ACC112 (cell line): Measurements from ENCODE around the gene MUS81.
A peak's percentile ranks its signal among the peaks of the same experiment; 100 is the strongest.

ENCODE experiments used
- H2AFZ ChIP-seq: fragments of 200-600 bp; sonication (generic); one replicate; pipeline ENCODE4 v1.6.0; 2017; ENCODE audit warnings: antibody characterized with exemption, low read length; ENCODE audit not compliant: unreplicated experiment
- H3K27ac ChIP-seq: fragments of 200-600 bp; sonication (generic); 2 replicates; pipeline ENCODE4 v1.5.1; 2014; ENCODE audit warnings: low read depth, mild to moderate bottlenecking, antibody characterized with exemption, low read length, moderate library complexity
- H3K27me3 ChIP-seq: fragments of 200-600 bp; sonication (generic); 2 replicates; pipeline ENCODE4 v1.6.1; 2014; ENCODE audit warnings: mild to moderate bottlenecking, antibody characterized with exemption, low read length, moderate library complexity, mixed read lengths; ENCODE audit not compliant: insufficient read depth
- H3K36me3 ChIP-seq: fragments of 200-600 bp; sonication (generic); 2 replicates; pipeline ENCODE4 v1.6.1; 2016; ENCODE audit warnings: mild to moderate bottlenecking, antibody characterized with exemption, low read length, moderate library complexity, mixed read lengths; ENCODE audit not compliant: insufficient read depth
- H3K4me1 ChIP-seq: fragments of 200-600 bp; sonication (generic); one replicate; pipeline ENCODE4 v1.6.1; 2016; ENCODE audit warnings: low read length, mixed read lengths; ENCODE audit not compliant: insufficient read depth, unreplicated experiment, control insufficient read depth
- H3K4me3 ChIP-seq: fragments of 200-600 bp; sonication (generic); 2 replicates; pipeline ENCODE4 v1.5.1; 2014; ENCODE audit warnings: mild to moderate bottlenecking, low read depth, low read length
- H3K79me2 ChIP-seq: fragments of 200-600 bp; sonication (generic); one replicate; pipeline ENCODE4 v1.6.0; 2016; ENCODE audit warnings: low read length; ENCODE audit not compliant: control insufficient read depth, unreplicated experiment, insufficient read depth

The MUS81 gene

DNA sequence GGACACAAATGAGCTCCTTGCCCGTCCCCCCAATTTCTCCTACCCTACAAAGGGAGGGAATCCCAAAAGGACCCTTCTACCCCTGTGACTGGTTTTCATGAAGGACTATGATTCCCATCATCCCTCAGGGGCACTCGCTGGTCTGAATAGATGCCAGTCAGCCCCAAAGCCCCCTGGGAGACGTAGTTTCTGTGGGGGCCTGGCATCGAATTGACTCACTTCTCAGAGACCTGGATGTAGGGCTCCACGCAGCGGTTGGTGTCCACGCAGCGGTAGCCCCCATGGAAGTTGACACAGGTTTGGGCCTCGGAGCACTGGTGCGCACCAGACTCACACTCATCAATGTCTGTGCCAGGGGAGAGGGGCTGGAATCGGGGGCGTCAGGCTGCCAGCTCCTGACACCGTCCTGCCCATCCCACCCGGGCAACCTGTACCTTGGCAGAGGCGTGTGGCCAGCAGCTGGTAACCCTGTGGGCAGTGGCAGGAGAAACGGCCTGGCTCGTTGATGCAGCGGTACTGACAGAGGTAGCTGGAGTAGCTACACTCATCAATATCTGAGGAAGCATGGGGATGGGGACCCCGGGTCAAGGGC is 7.9 kb downstream of the MUS81 start:
- H3K4me3 ChIP-seq: no peak overlapping the region
- H3K36me3 ChIP-seq: peaks cover 26% of the 10 kb centered on the region; the same call in 1 of the 2 replicates
- peaks cover 25% of the 10 kb centered on the region for H3K4me1 ChIP-seq
- H3K27ac ChIP-seq: no peak overlapping the region
- H3K79me2 ChIP-seq: peaks cover 20% of the 10 kb centered on the region
- H2AFZ ChIP-seq: no peak overlapping the region
- no peaks in the 10 kb centered on the region for H3K27me3 ChIP-seq

DNA sequence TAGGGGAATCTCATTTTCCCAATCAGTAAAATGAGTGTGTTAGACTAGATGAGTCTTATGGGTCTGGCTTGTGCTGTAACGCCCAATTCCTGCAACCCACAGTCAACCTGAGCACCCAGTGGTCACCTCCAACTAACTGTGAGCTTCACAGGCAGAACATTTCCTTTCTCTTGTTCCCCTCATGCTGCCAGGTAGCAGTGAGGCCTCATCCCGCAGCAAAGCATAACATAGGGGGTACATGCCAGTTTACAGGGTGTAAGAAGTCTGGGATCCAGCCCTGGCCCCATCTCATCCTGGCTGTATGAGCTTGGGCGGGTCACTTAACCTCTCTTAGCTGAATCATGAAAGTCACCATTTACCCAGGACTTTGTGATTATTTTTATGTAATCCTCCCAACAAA is 8.7 kb downstream of the MUS81 start:
- H3K4me3 ChIP-seq: no peak overlapping the region
- H2AFZ ChIP-seq: no peak overlapping the region
- no peaks in the 10 kb centered on the region for H3K27me3 ChIP-seq
- H3K4me1 ChIP-seq: peaks cover 27% of the 10 kb centered on the region
- no peak overlapping the region for H3K27ac ChIP-seq
- H3K36me3 ChIP-seq: peaks cover 26% of the 10 kb centered on the region; the same call in 1 of the 2 replicates
- peaks cover 17% of the 10 kb centered on the region for H3K79me2 ChIP-seq

DNA sequence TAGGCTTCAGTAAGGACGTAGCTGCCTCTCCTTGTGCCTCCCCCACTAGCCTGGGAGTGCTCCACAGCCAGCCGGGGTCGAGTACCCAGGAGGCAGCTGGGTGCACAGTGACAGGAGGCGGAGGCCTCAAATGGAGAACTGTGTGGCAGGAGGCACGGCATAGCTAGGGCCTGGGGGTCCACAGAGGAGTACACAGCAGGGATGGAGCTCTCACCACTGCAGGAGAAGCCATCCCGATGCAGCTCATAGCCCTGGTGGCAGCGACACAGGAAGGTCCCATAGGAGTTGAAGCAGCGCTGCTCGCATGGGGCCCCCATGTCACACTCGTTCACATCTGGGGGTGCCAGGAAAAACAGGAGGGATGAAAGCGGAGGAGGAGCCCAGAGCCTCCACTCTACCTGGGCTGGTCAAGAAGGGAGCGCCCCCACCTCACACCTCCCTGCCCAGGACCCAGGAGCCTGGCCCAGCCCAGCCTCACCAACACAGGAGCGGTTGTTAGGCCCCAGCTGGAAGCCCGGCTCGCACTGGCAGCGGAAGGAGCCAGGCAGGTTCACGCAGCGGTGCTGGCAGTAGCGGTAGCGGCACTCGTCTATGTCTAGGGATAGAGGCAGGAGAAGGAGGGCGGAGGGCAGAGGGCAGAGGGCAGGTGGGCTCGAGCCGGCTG is 9.5 kb downstream of the MUS81 start:
- H3K36me3 ChIP-seq: peaks cover 20% of the 10 kb centered on the region; the same call in 1 of the 2 replicates
- H3K27ac ChIP-seq: no peak overlapping the region
- peaks cover 27% of the 10 kb centered on the region for H3K4me1 ChIP-seq
- no peaks in the 10 kb centered on the region for H3K27me3 ChIP-seq
- H3K79me2 ChIP-seq: peaks cover 17% of the 10 kb centered on the region
- H2AFZ ChIP-seq: no peak overlapping the region
- no peak overlapping the region; the same call in 1 of the 2 replicates for H3K4me3 ChIP-seq

GRCh38 chr11:65870307-65870658 is 10.1 kb downstream of the MUS81 start:
- Histone ChIP-seq H2AFZ (no peak overlapping the region), H3K4me3 (peak overlapping the region; percentile 73), H3K27me3 (no peaks in the 10 kb centered on the region), H3K79me2 (peaks cover 17% of the 10 kb centered on the region), H3K4me1 (peaks cover 27% of the 10 kb centered on the region), H3K36me3 (peaks cover 20% of the 10 kb centered on the region; the same call in 1 of the 2 replicates), H3K27ac (no peak overlapping the region)

GRCh38 chr11:65870706-65871681 is 10.8 kb downstream of the MUS81 start:
- Histone ChIP-seq H3K27ac (peak overlapping the region; percentile 40; the same call in 1 of the 2 replicates), H3K79me2 (peaks cover 17% of the 10 kb centered on the region), H3K27me3 (no peaks in the 10 kb centered on the region), H3K36me3 (peaks cover 17% of the 10 kb centered on the region; the same call in 1 of the 2 replicates), H2AFZ (no peak overlapping the region), H3K4me1 (peaks cover 27% of the 10 kb centered on the region), H3K4me3 (peak overlapping the region; percentile 73)

DNA sequence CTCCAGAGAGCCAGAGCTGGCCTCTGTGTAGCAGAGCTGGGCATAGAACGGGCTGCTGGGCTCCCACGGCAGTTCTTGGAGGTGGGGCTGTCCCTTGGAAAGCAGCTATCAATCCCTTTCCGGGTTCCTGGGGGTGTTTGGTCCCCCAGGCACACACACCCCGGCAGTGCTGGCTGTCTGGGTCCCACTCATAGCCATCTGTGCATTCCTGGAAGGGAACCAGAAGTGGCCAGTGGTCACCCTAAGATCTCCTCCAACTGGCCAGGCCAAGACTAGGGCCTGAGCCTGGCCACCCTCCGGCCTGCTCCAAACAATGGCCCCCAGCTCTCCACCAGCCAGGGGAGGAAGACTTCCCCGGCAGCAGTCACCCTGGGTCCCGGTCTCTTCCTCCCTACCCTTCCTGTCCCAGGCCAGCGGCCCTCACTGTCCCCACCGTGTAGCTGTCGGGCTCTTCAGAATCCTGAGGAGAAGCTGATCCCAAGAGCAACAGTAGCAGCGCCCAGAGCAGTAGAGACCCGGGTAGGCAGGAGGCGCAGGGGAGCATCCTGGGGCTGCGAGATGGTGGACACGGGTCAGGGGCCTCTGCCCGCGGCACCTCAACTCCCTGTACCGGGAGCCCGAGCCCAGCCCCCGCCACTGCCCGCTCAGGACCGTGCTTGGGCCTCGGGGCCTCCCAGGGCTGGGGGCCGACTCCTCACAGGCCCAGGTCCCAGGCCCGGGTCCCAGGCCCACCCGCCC is 11.7 kb downstream of the MUS81 start:
- Histone ChIP-seq H3K79me2 (peaks cover 17% of the 10 kb centered on the region), H3K4me3 (peak overlapping the region; percentile 73), H3K27me3 (no peaks in the 10 kb centered on the region), H3K27ac (peak overlapping the region; percentile 40), H3K36me3 (peaks cover 13% of the 10 kb centered on the region; the same call in 1 of the 2 replicates), H2AFZ (peak overlapping the region; percentile 13), H3K4me1 (peaks cover 27% of the 10 kb centered on the region)

DNA sequence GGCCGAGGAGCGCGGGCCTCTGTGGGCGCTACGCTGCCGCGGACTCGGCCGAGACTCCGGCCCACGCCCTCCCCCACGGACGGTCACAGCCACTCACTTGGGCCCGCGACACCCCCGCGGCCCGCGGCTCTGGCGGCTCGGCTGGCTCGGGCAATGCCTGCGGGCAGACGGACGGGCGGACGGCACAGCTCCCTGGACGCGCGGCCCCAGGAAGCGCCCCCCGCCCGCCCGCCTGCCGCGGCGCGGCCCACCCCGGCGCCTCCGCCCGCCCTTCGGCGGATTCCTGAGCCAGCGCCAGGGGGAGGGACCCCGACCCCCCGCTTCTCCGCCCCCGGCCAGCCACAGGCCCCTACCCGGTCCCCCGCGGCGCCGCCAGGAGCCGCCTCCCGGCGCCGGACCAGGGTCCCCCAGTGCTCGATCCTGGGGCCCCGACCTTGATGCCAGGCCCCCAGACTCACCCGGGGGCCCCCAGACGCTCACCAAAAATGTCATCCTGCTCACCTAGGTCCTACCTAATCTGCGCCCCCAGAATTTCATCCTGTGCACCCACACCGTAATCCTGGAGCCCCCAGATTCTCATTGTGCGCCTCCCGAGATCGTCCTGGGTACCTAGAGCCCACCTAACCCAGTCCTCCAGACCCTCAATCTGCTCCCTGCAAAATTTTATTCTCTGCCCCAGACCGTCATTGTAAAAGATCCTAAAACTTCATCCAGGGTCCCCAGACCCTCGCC is 12.5 kb downstream of the MUS81 start, which contains the start of gene EFEMP2:
Gene EFEMP2 (minus strand): TSS at position 215 of the 732 bp plus-strand sequence. CDS start 446 bp downstream, outside the sequence.
- peaks cover 27% of the 10 kb centered on the region for H3K4me1 ChIP-seq
- peak within 1 kb of the TSS; percentile 73 for H3K4me3 ChIP-seq
- peak within 1 kb of the TSS; percentile 40 for H3K27ac ChIP-seq
- peaks cover 17% of the 10 kb centered on the region for H3K79me2 ChIP-seq
- peaks cover 6% of the 10 kb centered on the region; the same call in 1 of the 2 replicates for H3K36me3 ChIP-seq
- no peaks in the 10 kb centered on the region for H3K27me3 ChIP-seq
- peak within 1 kb of the TSS; percentile 13 for H2AFZ ChIP-seq

- Histone ChIP-seq H3K4me1 (peaks cover 27% of the 10 kb centered on the region), H3K27me3 (no peaks in the 10 kb centered on the region), H3K4me3 (peak overlapping the region; percentile 73), H3K27ac (peak overlapping the region; percentile 40), H3K36me3 (no peaks in the 10 kb centered on the region), H3K79me2 (peaks cover 17% of the 10 kb centered on the region), H2AFZ (no peak overlapping the region)
These were observed 13.3 kb downstream of the MUS81 start for GRCh38 chr11:65873318-65874156.

DNA sequence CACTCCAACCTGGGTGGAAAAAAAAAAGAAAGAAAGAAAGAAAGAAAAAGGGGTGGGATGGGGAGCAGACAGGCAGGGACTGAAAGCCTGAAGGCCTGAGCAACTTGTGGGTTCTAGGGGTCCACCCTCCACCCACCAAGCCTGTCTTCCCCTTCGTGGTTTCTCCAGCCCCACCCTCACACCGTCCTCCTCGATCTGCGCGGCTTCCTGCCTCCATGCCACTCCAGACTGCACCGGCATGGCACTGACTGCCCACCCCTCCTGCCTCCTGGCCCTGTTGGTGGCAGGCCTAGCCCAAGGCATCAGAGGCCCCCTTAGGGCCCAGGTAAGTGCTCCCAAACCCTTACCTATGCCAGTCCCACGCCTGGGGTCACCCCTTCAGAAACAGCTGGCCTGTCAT is 19.4 kb downstream of the MUS81 start, which contains the start of gene CTSW:
Gene CTSW (plus strand): TSS at position 221 of the 400 bp plus-strand sequence. CDS start 18 bp downstream, at position 239.
- Histone ChIP-seq H3K79me2 (peaks cover 3% of the 10 kb centered on the region), H3K4me1 (peaks cover 8% of the 10 kb centered on the region), H3K27me3 (no peaks in the 10 kb centered on the region), H3K4me3 (no peak within 1 kb of the TSS), H3K36me3 (peaks cover 12% of the 10 kb centered on the region; the same call in 1 of the 2 replicates), H3K27ac (no peak within 1 kb of the TSS), H2AFZ (no peak within 1 kb of the TSS)
